Stimulated activated effector memory CD8-positive, alpha-beta T cell treated with anti-CD3 and anti-CD28 coated beads, Interleukin-12 subunit alpha, Interleukin-12 subunit beta, amount 100 ng/mL, for 72 hours (primary cell): ENCODE measurements around the gene ULBP2.
"Not testable (repeated sequence)": the region's sequence is repeated elsewhere in the genome, so short reads cannot be mapped to it uniquely, and the experiment has no call there.

Experiments used
- ATAC-seq: fragments of 150-1000 bp; cut with Tn5 transposase; 2 replicates; pipeline ENCODE4 v1.10.0; 2021
- DNase-seq, 2 donors: peaks; one replicate each; pipeline ENCODE4 v3.0.0; 2021 to 2022; ENCODE audit warnings: low spot score in 2 of 2
- H3K27ac Mint-ChIP-seq: one replicate; pipeline ENCODE4 v1.8.0; 2022; ENCODE audit warnings: mild to moderate bottlenecking, mixed read lengths
- H3K36me3 Mint-ChIP-seq: one replicate; pipeline ENCODE4 v1.8.0; 2022; ENCODE audit warnings: mild to moderate bottlenecking, mixed read lengths
- H3K4me1 Mint-ChIP-seq: one replicate; pipeline ENCODE4 v1.8.0; 2022; ENCODE audit warnings: mixed read lengths
- H3K4me3 Mint-ChIP-seq: one replicate; pipeline ENCODE4 v1.8.0; 2022; ENCODE audit warnings: mild to moderate bottlenecking, mixed read lengths
- H3K9me3 Mint-ChIP-seq: one replicate; pipeline ENCODE4 v1.8.0; 2022; ENCODE audit warnings: mixed read lengths

Gene ULBP2

DNA sequence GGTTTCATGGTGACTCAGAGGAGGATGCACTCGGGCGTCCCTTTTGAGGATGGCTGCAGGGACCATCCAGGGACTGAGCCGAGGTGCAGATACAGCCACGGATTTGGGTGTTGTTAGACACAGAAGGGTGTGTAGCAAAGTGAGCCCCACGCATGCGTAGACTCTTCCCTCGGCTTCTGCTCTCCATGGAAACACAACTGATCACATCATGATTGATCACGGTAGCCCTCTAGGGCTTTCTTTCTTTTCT lies 21.3 kb downstream of the ULBP2 start:
- Mint-ChIP-seq H3K4me1 (peaks cover 35% of the 10 kb centered on the region), H3K36me3 (peaks cover 28% of the 10 kb centered on the region), H3K4me3 (peak overlapping the region; percentile 92), H3K9me3 (no peaks in the 10 kb centered on the region), H3K27ac (peak overlapping the region; percentile 88)
- ATAC-seq (peak; percentile 64), DNase-seq (peak in 1 of 2 donors; percentile 74)

DNA sequence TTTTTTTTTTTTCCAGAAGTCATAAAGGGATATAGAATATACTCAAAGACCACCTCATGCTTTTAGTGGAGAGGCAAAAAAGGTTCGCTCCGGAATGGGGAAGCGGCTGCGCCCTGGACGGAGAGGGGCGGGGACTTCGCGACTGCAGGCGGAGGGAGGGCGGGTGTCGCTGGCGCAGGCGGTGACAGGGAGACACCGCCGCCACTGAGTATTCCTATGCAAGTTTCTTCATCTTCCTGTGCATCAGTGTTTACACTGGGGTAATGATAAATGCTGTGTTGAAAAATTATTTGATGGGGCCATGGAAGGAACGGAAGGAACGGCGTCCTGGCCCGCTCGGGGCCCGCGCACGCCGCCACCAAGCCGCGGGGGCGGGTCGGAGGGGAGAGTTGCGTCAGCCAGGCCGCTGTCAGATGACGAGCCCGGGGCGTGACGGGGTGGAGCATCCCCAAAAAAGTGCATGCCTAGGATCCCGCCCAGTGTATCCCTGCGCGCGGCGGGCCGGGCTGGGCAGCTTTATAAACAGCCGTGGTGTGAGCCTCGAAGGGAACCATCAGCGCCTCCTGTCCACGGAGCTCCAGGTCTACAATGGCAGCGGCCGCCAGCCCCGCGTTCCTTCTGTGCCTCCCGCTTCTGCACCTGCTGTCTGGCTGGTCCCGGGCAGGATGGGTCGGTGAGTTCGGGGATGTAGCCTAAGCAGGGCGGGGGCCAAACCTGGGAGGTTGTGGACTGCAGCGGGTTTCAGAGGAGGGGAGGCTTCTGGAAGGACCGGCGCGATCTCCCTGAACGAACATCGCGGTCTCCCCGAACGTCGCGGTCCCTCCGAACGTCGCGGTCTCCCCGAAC lies 21.9 kb downstream of the ULBP2 start, which contains the start of gene ULBP1:
Gene ULBP1, plus strand, starts transcription at position 482 of the 846 bp plus-strand sequence. Its CDS starts 107 bp downstream, at position 589.
- peaks cover 35% of the 10 kb centered on the region for H3K4me1 Mint-ChIP-seq
- peaks cover 28% of the 10 kb centered on the region for H3K36me3 Mint-ChIP-seq
- H3K27ac Mint-ChIP-seq, result peak within 1 kb of the TSS; percentile 88
- ATAC-seq (peak; percentile 83), DNase-seq (peak; percentile 67 to 93)
- H3K9me3 Mint-ChIP-seq, result no peaks in the 10 kb centered on the region
- H3K4me3 Mint-ChIP-seq, result peak within 1 kb of the TSS; percentile 92

DNA sequence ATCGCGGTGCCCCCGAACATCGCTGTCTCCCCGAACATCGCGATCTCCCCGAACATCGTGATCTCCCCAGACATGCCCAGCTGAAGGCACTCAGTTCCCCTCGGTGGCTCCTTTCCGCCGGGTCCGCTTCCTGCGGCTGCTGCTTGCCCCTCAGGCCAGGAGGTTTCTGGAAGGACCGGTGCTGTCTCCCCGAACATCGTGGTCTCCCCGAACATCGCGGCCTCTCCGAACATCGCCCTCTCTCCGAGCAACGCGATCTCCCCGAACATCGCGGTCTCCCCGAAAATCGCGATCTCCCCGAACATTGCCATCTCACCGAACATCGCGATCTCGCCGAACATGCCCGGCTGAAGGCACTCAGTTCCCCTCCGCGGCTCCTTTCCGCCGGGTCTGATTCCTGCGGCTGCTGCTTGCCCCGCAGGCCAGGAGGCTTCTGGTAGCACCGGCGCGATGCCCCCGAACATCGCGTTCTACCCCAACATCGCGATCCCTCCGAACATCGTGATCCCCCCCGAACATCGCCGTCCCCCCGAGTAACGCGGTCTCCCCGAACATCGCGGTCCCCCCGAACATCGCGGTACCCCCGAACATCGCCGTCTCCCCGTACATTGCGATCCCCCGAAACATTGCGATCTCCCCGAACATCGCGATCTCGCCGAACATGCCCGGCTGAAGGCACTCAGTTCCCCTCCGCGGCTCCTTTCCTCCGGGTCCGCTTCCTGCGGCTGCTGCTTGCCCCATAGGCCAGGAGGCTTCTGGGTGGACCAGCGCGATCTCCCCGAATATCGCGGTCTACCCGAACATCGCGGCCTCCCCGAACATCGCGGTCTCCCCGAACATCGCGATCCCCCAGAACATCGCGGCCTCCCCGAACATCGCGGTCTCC lies 22.7 kb downstream of the ULBP2 start:
- no peak for ATAC-seq
- H3K36me3 Mint-ChIP-seq, result peaks cover 28% of the 10 kb centered on the region
- H3K4me3 Mint-ChIP-seq, result peak overlapping the region; percentile 92
- peak overlapping the region; percentile 88 for H3K27ac Mint-ChIP-seq
- DNase-seq, result no peak
- no peaks in the 10 kb centered on the region for H3K9me3 Mint-ChIP-seq
- peaks cover 35% of the 10 kb centered on the region for H3K4me1 Mint-ChIP-seq

DNA sequence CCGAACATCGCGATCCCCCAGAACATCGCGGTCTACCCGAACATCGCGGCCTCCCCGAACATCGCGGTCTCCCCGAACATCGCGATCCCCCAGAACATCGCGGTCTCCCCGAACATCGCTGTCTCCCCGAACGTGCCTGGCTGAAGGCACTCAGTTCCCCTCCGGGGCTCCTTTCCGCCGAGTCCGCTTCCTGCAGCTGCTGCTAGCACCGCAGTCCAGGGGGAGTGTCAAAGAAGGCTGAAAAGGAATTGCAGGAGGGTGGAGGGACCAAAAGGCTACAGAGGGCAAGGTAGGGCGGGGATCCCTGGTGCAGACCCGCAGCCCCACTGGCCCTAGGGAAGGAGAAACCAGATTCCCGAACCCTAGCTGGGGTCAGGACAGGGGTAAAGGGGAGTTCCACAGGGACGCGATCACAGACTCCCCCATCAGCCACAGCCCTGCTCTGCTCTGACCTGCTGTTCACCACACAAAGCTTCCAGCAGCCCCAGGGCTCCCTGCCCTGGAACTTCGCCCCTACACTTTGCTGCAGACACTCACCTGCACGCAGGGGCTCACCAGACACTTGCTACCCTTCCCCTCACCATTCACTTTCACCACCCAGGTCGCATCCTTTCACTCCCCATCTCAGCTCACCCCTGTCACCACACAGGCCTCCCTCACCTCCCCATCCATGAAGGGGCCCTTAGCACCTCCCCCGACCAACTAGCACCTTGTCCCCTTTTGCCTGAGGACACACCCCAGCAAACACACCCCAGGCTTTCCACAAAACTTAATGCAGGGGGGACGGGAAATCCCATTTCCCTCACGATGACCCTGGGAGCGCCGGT lies 23.6 kb downstream of the ULBP2 start:
- H3K4me1 Mint-ChIP-seq, result peaks cover 35% of the 10 kb centered on the region
- ATAC-seq (no peak), DNase-seq (no peak)
- H3K4me3 Mint-ChIP-seq, result peak overlapping the region; percentile 92
- no peaks in the 10 kb centered on the region for H3K9me3 Mint-ChIP-seq
- H3K36me3 Mint-ChIP-seq, result peaks cover 28% of the 10 kb centered on the region
- H3K27ac Mint-ChIP-seq, result peak overlapping the region; percentile 88

DNA sequence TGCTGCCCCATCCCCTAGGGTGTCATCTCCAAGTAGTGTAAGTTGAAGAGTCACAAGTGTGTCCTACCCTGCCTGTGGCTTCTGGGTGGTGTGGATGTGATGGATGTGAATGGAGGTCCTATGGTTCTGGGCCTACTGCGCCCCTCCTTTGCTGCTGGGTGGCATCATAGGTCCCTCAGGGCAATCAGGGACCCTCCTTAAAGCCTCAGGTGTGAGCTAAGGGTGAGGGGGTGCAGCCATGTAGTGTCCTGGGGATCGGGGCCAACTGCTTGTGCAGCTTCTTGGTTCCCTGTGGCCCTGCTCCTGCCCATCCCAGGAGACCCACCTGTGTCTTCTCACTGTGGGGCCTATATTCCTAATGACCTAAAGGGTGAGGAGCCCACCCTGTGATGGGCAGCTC lies 24.5 kb downstream of the ULBP2 start:
- not testable (repeated sequence) for H3K9me3 Mint-ChIP-seq, DNase-seq, H3K27ac Mint-ChIP-seq, ATAC-seq
- peak overlapping the region; percentile 92 for H3K4me3 Mint-ChIP-seq
- peaks cover 28% of the 10 kb centered on the region for H3K36me3 Mint-ChIP-seq
- H3K4me1 Mint-ChIP-seq, result peaks cover 35% of the 10 kb centered on the region

DNA sequence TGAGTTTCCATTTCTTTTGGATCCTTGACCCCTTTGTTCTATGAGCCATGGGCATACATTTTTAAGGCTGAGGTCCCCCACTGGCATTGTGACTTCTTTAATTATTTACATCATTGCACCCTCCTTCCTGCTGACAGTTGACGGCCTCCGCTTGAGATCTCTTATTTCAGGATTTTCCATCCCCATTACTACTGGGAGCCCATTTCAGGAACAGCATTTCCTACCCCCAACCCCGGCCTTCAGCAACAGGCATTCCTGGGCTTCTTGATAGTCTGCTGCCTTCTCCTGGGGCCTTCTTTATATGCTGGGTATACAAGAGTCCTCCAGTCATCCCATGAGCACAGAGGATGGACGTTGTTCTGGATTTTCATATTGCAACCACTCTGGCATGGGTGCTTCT lies 25.8 kb downstream of the ULBP2 start:
- ATAC-seq (no peak), DNase-seq (no peak)
- peaks cover 34% of the 10 kb centered on the region for H3K4me1 Mint-ChIP-seq
- H3K36me3 Mint-ChIP-seq, result peaks cover 27% of the 10 kb centered on the region
- no peak overlapping the region for H3K27ac Mint-ChIP-seq
- H3K4me3 Mint-ChIP-seq, result no peak overlapping the region
- H3K9me3 Mint-ChIP-seq, result no peaks in the 10 kb centered on the region

DNA sequence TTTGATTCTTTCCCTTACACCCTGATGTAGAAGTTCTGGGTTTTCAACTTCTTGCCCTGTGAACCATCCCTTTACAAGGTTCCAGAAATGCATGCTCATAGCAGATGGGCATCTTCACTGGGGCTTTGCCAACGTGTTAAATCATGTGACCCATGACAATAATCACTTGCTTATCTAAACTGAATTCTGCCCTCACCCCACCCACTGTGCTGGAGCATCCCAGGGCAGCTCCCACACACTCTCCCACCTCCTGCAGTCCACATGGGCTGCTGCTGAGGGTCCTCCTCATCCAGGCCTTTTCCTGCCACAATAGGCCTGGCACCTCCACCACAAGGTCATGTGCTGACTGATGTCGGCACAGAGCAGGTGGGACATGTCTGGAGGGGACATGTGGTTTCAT lies 26.2 kb downstream of the ULBP2 start:
- Mint-ChIP-seq H3K4me1 (peaks cover 30% of the 10 kb centered on the region), H3K36me3 (peaks cover 23% of the 10 kb centered on the region)
- H3K4me3 Mint-ChIP-seq, H3K9me3 Mint-ChIP-seq, ATAC-seq, DNase-seq, H3K27ac Mint-ChIP-seq: not testable (repeated sequence)

DNA sequence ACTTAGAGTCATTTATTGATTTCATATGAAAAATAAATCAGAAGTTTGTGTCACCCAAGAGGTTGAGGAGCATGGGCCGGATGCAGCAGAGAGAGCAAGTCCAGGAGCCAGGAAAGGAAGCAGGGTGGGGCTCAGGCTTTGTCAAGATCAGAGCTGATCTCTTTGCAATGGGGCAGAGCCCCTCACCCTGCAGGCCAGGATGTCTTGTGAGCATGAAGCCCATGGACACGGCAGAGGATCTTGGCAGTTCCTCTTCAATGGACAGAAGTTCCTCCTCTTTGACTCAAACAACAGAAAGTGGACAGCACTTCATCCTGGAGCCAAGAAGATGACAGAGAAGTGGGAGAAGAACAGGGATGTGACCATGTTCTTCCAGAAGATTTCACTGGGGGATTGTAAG lies 27.1 kb downstream of the ULBP2 start:
- not testable (repeated sequence) for DNase-seq, H3K4me3 Mint-ChIP-seq, H3K9me3 Mint-ChIP-seq, H3K27ac Mint-ChIP-seq, ATAC-seq
- Mint-ChIP-seq H3K36me3 (peaks cover 19% of the 10 kb centered on the region), H3K4me1 (peaks cover 22% of the 10 kb centered on the region)

DNA sequence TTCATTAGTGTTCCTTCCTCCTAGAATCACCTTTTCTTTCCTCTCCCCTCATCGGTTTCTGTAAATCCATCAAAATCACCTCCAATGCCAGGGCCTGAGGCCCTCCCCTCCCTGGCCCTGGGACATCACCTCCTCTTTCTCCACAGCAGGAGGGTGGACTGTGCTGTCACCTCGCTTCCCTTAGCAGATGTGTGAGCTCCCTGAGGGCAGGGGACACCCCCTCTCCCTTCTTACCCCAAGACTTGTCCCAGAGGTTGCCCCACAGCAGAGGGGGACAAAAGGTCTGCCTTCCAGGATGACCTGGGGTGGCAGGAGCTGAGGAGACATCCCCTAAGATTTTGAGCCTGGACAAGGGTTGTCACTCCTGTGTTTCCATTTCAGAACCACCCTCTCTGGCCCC lies 27.8 kb downstream of the ULBP2 start:
- H3K4me3 Mint-ChIP-seq, result no peak overlapping the region
- DNase-seq, result no peak
- no peak for ATAC-seq
- peaks cover 15% of the 10 kb centered on the region for H3K4me1 Mint-ChIP-seq
- no peak overlapping the region for H3K27ac Mint-ChIP-seq
- H3K9me3 Mint-ChIP-seq, result no peaks in the 10 kb centered on the region
- peaks cover 14% of the 10 kb centered on the region for H3K36me3 Mint-ChIP-seq

DNA sequence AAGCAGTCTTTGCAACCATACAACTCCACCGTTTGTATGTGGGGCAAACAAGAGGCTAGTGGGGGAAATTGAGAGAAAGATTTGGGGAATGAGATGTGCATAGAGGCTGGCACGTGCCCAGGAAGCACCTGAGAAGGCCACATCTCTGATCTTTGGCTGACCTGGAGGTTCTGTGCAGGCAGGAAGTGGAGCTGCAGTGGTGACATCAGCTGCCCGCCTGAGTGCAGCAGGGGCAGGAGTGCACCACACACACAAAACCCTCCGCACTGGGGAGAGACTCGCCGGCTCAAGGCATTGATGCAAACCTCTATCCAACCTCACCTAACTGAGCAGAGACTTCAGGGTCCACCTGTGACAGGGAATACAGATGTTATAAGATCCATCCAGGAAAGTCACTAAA lies 32.6 kb downstream of the ULBP2 start:
- H3K36me3 Mint-ChIP-seq, H3K9me3 Mint-ChIP-seq, DNase-seq, H3K4me3 Mint-ChIP-seq, H3K4me1 Mint-ChIP-seq, H3K27ac Mint-ChIP-seq: not testable (repeated sequence)
- peak; percentile 51 for ATAC-seq

DNA sequence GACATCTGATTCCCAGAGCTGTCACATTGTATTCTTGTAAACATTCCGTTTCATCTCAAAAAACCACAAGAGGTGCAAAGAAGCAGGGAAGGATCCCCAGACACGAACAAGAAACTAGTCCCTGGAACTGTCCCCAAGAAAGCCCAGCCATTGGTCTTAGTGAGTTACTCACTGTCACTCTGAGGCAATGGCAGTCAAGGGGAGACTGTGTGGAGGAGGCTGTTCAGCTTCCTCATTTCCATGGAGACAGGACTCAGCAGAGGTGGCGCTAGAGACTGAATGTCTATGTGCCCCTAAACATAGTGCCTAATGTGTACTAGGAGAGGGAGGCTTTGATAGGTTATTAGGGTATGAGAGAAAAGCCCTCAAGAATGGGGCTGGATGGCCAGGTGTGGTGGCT lies 33.0 kb downstream of the ULBP2 start:
- no peak overlapping the region for H3K27ac Mint-ChIP-seq
- ATAC-seq (peak; percentile 49), DNase-seq (no peak)
- H3K36me3 Mint-ChIP-seq, result no peaks in the 10 kb centered on the region
- H3K4me1 Mint-ChIP-seq, result no peaks in the 10 kb centered on the region
- H3K9me3 Mint-ChIP-seq, result no peaks in the 10 kb centered on the region
- H3K4me3 Mint-ChIP-seq, result no peak overlapping the region

DNA sequence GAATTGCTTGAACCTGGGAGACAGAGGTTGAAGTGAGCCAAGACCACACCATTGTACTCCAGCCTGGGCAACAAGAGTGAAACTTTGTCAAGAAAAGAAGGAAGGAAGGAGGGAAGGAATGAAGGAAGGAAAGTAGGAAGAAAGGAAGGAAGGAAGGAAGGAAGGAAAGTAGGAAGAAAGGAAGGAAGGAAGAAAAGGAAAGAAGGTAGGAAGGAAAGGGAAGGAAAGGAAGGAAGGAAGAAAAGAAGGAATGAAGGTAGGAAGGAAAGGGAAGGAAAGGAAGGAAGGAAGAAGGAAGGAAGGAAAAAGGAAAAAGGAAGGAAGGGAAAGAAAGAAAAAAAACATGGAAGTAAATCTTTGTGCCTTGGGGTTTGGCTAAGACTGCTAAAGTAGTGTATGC lies 33.6 kb downstream of the ULBP2 start:
- H3K4me1 Mint-ChIP-seq, result no peaks in the 10 kb centered on the region

DNA sequence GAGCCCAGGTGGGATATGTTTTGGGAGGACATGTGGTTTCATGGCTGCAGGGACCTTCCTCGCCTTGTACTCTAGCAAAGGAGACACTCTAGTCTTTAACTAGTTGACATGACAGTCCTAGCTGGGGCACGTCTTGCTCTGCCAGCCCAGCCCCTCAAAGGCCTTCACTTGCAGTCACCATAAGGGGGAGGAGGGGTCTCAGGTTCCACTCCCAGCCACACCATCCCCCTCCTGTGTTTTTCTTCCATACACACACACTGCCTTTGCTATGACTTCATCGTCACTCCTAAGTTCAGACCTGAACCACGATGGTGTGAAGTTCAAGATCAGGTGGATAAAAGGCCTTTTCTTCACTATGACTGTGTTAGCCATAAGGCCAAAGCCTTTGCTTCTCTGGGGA lies 35.4 kb downstream of the ULBP2 start:
- Mint-ChIP-seq H3K4me1 (peaks cover 12% of the 10 kb centered on the region), H3K27ac (no peak overlapping the region)
- no peak for DNase-seq

More for the DNA sequence above, 33.6 kb downstream of the ULBP2 start:
- H3K4me3 Mint-ChIP-seq, result no peak overlapping the region
- DNase-seq (no peak), ATAC-seq (no peak)
- H3K27ac Mint-ChIP-seq, result no peak overlapping the region
- H3K9me3 Mint-ChIP-seq, result no peaks in the 10 kb centered on the region
- no peaks in the 10 kb centered on the region for H3K36me3 Mint-ChIP-seq

DNA sequence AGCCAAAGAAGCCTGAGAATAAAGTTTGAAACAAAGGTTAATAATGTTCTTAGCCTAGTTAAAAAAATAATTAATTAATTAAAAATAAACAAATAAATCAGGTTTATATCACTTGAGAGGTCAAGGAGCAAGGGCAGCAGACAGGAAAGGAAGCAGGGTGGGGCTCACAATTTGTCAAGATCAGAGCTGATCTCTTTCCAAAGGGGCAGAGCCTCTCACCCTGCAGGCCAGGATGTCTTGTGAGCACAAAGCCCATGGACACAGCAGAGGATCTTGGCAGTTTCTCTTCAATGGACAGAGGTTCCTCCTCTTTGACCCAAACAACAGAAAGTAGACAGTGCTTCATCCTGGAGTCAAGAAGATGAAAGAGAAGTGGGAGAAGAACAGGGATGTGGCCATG lies 36.8 kb downstream of the ULBP2 start:
- Mint-ChIP-seq H3K27ac (no peak overlapping the region), H3K4me3 (no peak overlapping the region), H3K4me1 (peaks cover 12% of the 10 kb centered on the region), H3K36me3 (no peaks in the 10 kb centered on the region), H3K9me3 (no peaks in the 10 kb centered on the region)
- DNase-seq (no peak), ATAC-seq (no peak)

More for the DNA sequence above, 35.4 kb downstream of the ULBP2 start:
- H3K36me3 Mint-ChIP-seq, result no peaks in the 10 kb centered on the region
- no peaks in the 10 kb centered on the region for H3K9me3 Mint-ChIP-seq
- ATAC-seq, result no peak
- no peak overlapping the region for H3K4me3 Mint-ChIP-seq

DNA sequence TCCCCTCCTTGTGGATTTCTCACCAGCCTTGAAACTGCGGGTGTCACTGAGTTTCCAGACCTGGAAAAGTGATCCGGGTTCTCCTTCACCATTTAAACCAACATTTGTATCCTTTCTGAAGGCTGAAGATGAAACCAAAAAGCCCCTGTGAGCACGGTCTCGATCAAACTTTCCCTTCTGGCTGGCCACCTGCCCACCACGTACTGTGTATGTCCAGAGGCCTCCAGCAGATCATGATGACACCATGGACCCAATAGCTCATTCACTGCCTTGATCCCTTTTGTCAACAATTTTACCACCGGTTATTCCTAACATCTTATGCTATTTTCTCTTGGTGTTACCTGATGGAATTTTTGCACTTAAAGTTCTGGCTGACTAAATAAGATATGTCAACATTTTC lies 37.5 kb downstream of the ULBP2 start:
- no peaks in the 10 kb centered on the region for H3K9me3 Mint-ChIP-seq
- H3K4me1 Mint-ChIP-seq, result peaks cover 12% of the 10 kb centered on the region
- no peak overlapping the region for H3K4me3 Mint-ChIP-seq
- no peak overlapping the region for H3K27ac Mint-ChIP-seq
- no peaks in the 10 kb centered on the region for H3K36me3 Mint-ChIP-seq
- no peak for DNase-seq
- ATAC-seq, result no peak
